Measurements from ENCODE around the gene MAP2.
"Not testable (repeated sequence)": the region's sequence is repeated elsewhere in the genome, so short reads cannot be mapped to it uniquely, and the experiment has no call there.

Gene MAP2

DNA sequence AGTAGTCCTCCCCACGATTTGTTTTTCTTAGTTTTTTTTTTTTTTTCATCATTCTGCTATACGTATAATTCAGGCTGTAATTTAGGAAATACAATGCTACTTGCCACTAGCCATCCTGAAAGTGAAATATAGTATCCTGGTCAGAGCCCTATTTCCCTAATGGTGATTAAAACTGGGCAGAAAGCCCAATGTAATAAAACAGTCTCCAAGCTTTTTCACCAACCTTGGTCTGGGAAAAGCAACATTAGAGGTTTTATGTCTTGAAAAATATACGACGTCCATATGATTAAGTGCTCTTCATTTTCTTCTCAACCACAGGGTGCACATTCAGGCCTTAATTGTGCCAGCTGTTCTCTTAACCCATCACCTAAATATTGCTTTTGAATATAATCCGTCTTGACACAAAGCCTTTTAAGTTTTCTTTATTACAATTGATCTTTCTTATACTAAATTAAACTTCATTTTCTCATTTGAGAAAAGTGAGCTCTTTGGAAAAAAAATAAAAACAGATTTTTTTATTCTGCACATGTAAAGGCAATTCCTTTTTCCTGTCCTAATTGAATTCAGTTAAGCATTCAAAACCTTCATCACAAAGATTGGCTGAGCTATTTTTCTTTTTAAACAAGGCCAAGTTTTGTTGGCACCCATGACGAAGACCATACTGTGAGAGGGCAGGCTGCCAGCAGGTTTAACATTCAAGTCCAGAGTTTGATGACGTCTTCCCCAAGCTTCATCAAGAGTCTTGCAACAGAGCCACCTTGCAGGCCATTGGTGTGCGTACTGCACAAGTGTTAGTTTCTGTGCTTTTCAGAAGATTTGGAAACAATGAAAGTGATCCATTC lies 52.7 kb downstream of the MAP2 start:
- no peak for DNase-seq

DNA sequence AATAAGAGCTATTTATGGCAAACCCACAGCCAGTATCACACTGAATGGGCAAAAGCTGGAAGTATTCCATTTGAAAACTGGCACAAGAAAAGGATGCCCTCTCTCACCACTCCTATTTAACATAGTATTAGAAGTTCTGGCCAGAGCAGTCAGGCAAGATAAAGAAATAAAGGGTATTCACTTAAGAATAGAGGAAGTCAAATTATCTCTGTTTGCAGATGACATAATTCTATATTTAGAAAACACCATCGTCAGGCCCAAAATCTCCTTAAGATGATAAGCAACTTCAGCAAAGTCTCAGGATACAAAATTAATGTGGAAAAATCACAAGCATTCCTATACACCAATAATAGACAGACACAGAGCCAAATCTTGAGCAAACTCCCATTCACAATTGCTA lies 68.4 kb downstream of the MAP2 start:
- not testable (repeated sequence) for DNase-seq

DNA sequence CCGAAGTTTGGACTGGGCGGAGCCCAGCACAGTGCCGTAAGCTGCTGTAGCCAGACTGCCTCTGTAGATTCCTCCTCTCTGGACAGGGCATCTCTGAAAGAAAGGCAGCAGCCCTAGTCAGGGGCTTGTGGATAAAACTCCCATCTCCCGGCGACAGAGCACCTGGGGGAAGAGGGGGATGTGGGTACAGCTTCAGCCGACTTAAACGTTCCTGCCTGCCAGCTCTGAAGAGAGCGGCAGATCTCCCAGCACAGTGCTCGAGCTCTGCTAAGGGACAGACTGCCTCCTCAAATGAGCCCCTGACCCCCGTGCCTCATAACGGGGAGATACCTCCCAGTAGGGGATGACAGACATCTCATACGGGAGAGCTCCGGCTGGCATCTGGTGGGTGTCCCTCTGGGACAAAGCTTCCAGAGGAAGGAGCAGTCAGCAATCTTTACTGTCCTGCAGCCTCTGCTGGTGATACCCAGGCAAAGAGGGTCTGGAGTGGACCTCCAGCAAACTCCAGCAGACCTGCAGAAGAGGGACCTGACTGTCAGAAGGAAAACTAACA lies 71.3 kb downstream of the MAP2 start:
- not testable (repeated sequence) for DNase-seq

DNA sequence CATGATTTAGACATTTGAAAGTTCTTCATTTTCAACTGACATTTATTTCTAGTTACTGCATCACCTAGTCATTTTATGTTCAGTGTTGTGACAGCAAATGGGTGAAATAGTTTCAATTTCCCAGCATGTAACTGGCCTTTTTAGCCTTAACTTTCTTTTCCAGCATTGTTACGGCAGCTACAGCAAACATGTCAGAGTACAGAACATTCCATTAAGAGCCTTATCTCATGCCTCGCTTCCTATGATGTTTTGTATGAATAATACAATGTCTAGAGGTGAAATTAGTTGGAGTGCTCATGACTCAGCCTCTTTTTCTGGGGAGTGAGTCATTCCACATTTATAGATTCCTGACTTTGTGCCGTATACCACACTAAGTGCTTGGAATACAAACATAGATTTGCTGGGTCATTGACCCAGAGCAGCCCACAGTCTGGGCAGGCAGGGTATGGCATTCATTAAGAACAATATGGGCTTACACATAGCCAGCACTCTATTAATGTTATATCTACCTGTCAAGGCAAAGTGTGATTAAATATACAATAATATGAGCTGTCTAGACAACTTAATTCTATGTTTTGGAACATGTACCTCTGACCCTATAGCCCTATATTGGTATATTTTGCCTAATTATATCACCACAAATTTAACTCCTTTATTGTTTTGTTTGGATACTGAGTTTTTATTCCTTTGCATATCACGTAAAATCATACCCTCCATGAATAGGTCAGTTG lies 72.2 kb downstream of the MAP2 start:
- DNase-seq, result no peak

DNA sequence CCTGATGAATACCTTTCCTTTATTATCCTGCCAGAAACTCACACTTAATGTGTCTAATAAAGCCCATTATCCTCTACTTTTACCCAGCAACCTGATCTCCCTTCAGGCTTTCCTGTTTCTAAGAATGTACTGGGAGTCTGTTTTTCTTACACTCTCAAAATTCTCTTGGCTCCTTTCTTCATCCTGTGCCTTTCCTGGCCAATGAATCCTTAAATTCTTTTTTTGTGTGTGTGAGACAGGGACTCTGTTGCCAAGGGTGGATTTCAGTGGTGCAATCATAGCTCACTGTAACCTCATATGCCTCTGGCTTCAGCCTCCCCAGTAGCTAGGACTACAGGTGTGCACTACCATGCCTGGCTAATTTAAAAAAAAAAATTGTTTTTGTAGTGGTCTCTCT lies 72.7 kb downstream of the MAP2 start:
- no peak for DNase-seq

DNA sequence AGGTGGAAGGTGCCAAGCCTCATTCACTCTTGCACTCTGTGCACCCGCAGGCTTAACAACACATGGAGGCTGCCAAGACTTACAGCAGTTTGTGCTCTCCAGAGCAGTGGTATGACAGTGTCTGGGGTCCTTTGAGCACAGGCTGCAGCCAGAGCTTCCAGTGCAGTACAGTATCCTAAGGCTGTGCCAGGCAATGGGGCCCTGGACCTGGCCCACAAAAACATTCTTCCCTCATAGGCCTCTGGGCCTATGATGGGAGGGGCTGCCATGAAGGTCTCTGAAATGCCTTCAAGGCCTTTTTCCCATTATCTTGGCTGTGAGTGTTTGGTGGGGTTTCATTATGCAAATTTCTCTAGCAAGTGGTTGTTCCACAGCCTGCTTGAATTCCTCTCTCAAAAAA lies 74.8 kb downstream of the MAP2 start:
- no peak for DNase-seq

DNA sequence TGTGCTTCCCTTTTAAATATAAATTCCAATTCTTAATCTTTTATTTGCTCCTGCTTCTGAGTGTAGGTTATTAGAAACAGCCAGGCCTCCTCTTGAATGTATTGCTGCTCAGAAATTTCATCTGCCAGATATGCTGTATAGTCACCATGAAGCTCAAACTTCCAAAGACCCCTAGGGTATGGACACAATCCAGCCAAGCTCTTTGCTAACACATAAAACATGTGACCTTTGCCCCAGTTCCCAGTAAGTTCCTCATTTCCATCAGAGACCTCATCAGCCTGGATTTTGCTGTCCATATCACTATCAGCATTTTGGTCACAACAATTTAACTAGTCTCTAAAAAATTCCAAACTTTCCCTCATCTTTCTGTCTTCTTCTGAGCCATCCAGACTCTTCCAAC lies 75.2 kb downstream of the MAP2 start:
- no peak for DNase-seq

DNA sequence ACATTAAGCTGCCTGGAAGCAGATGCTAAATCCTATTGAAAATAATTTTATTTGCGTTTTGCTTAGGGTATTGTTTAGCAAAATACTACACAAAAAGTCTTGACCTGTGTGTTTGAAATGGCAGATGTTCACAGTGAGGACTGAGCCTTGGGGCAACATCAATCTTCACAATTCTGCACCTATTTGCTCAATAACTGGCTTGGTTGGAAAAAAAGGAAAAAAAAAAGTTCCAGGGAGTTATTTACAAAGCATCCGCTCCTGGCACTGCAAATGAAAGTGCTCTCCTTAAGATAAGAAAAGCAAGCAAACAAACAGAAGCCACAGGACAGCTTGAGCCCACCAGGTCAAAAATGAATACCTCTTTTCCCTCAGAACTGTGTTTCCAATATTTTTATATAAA lies 77.7 kb downstream of the MAP2 start:
- DNase-seq, result no peak

DNA sequence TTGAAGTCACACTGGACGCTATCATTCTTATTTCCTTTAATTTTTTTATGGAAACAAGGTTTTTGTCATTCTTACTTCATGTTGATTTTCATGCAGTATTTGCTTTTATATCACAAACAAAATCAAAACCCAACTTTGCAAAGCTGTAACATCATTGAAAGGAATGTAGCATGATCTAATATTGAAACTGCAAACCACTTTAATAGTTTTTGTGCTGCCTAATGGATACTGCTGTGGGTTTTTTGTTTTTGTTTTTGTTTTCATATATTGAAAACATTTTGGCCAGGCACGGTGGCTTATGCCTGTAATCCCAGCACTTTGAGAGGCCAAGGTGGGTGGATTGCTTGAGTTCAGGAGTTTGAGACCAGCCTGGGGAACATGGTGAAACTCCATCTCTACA lies 81.6 kb downstream of the MAP2 start:
- DNase-seq, result no peak

DNA sequence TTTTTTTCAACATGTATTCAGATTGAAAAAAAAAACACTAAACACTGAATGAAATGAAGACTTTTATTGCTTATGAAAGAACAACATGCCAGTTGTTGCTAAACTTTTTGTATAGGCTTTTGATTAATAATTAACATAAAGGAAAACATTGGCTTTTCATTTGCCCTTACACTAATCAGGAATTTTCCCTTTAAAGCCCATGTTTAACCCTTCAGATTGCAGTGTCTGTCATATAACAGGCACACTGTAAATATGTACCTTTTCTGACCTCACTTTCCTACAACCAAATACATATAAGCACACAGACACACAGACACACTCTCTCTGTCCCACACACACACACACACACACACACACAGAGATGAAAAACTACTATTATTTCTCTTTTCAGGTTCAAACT lies 84.4 kb downstream of the MAP2 start:
- DNase-seq, result no peak

DNA sequence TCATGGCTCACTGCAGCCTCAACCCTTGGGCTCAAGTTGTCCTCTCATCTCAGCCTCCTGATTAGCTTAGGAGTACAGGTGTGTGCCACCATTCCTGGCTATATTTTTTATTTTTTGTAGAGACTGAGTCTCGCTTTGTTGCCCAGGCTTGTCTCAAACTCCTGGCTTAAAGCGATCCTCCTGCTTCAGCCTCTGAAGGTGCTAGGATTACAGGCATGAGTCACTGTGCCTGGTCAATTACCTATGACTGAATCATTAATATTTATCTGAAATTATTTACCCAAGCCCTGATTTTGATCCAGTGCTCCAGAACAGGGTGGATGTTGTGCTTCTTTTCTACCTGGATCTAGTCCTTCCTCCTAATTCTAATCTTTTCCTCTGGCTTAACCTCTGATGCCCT lies 87.8 kb downstream of the MAP2 start:
- no peak for DNase-seq

DNA sequence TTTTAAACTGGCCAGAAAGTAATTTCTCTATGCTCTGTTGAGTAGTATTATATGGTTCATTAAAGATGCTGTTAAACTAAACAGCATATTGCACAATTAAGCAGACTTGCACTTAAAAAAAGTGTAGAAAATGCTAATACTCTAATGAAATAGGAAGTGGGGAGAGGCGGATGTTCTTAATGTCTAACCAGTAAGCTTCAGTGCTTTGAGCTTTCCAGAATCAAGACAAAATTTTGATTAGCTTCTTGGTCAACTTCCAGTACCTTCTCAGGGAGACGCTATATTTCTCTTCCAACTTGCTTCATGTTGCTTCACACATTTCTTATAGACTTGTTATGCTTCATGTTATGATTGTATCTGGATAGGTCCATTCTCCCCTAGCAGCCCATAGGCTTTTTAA lies 89.1 kb downstream of the MAP2 start:
- no peak for DNase-seq

DNA sequence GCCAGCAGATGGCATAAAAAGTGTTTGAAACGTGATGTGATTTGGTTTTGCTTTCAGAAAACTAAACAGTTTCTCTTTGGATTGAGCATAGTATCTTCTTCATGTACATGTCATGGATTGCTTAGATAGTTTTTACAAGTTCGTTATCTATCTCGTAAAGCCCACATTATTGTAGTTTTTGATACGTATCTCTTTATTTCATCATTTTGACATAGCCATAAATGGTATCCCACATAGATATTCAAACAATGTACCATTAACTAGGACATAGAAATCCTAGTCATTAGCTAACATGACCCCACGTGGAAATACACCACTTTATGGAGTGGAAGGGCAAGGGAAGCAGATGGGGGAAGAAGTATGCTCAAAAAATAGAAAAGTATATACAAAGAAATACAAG lies 93.6 kb downstream of the MAP2 start:
- no peak for DNase-seq

DNA sequence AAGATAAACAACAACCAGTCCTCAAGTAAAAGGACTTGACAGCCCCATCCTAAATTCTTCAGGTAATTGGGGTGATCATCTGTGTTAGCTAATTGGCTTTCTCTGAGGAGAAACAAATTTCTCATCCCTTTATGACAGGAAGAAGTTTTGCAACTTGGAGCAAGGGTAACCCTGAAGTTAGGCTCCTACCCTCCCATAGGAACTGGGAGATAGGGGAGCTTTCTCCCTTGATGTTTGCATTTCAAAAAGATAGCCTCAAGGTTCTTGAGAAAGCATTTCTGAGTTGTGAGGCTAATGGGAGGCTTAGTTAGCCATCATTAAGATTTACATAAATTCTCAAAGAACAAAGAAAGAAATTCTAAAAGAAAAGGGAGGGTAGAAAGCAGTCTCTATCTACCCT lies 95.4 kb downstream of the MAP2 start:
- no peak for DNase-seq

DNA sequence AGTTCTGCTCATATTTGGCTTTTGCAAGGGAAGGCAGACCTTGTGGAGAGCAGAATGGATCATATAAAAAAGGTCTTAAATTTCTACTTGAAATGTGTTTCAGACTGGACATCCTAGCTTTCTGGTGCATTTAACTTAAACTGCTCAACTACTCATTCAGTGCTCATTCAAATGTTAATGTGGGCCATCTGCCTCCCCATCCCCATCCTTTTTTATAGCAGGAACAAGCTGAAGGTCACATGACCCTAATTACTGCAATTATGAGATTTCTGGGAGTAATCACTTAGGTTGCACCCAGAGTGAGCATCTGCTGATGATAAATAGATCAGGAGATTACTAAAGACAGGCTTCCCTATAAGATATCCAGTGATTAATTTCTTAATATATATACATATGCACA lies 96.1 kb downstream of the MAP2 start:
- no peak for DNase-seq

DNA sequence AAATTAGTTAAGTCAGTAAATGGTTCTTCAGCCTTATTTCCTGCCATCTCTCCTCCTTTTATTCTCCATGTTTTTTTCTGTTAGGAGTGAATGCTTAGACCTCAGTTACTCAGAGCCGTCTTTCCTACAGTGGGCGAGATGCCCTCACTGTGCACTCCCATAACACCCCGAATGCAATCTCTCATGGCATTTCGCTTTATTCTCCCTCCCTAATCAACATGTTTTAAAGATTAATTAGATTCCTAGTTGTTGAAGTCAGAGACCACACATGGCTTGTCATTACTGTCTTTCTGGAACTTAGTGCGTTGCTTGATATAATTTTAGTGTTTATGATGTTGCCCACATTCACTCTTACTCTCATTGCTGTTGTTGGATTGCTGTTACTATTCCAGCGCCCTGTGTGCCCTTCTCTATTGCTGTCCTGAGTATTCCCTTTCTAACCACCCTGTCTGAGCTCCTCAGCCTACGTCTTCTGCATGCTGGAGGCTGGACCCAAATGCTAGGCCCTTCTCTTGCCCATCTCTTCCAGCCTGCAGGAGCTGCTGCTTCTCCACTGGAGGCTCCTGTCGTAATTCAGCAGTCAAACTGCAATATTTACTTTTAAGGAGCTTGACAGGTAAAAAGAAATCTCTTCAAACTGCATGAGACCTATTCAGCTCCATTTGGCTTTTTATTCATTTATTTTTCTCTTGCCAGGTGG lies 99.3 kb downstream of the MAP2 start:
- DNase-seq, result no peak

DNA sequence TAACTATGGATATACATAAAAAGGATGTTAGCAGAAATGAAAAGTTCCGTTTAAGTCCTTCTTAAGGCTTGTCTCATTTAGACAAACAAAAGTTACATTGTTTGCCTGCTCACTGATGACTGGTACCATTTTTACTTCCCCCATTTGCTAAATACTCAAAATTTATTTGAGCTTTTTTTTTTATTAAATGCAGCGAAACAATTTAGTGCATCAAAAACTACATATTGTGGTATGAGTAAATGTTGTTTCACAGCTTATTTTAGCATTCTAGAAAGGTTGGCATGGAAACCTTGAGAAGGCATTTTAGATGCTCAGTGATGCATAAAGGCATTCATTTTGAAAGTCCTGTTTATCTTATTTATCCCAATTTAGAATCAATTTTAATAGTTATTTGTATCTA lies 100.0 kb downstream of the MAP2 start:
- DNase-seq, result no peak

DNA sequence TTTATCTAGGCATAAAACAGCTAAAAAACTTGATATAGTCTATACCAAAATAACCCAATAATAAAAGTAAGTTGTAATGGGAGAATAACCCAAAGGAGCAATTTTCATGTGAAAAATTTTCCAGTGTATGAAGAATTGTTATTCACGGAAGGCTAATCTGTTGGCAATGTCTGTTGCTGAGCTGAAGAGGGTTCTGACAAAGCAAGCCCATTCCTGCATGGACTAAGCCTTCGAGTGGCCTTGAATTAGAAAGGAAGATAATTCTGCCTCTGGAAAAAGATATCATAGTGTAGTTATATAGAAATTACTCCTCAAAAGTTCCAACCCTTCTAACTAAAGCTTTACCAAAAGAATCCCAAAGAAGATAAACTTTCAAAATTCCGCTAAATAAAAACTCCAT lies 101.5 kb downstream of the MAP2 start:
- DNase-seq, result no peak

DNA sequence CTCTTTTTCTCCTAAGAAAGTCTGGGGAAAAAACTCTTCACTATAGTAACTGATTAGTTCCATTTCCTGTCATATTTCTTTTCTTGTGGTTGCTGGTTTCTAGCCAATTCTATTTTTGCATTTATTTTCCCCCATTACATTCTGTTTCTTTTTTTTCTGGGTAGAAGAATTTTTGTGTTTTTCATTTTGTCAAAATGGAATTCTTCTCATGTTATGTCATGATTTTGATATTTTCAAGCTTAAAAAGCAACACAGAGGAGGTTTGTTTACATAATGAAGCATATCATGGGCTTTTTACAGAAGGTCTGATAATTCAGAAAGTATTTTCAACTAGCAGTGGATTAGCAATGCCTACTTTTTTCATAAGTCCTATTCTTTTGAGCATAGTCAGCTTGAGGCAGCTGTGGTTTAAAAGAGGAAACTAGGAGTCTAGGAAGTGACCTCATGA lies 102.0 kb downstream of the MAP2 start:
- no peak for DNase-seq

DNA sequence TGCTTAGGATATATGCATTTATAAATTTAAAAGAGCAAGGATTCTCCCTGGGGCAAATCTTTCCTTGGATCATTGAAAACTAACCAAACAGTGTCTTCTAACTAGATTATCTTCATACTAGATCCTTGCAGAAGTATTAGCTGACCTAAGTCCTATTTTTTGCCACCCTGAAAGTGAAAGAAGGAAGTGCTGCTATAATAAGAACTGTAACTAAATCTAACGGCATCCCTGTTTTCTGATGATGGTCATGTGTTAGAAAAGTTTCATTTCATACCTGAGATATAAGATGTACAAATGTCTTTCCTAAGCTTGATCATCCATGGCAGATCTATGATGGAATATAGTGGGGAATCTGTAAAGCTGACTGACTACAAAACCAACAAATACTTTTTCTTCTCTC lies 102.7 kb downstream of the MAP2 start:
- DNase-seq, result no peak

DNA sequence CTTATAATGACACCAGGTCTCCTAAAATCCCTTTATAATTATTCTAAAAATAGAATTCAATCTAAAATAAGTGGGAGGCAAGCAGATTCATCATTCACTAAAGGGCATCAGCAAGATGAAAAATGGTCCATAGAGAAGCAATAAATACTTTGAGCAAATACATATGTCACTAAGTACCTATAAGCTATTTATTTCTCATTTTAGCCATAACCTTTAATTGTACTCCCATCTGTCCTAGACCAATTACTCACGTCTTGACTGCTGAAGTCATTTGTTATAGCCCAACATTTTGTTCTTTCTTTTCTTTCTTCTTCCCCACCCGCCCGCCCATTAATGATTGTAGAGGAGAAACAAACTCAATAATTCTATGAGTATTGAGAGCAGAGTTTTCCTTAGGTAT lies 105.7 kb downstream of the MAP2 start:
- DNase-seq, result no peak

DNA sequence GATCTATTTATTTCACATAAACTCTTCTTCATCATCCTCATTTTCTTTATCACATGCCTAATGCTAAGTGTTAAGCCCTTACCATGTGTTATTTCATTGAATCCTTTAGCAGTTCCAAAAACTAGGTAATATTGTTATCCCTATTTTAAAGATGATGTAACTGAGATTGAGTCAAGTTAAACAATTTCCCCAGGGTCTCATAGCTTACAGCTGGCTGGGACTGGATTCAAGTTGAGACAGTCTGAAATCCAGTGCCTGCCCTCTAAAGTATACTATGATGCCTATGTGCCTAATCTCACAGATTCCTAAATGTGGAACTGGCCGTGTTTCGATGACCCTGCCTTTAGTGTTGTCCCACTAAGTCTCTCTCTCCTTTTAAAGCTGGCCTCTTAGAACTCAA lies 108.5 kb downstream of the MAP2 start:
- no peak for DNase-seq

DNA sequence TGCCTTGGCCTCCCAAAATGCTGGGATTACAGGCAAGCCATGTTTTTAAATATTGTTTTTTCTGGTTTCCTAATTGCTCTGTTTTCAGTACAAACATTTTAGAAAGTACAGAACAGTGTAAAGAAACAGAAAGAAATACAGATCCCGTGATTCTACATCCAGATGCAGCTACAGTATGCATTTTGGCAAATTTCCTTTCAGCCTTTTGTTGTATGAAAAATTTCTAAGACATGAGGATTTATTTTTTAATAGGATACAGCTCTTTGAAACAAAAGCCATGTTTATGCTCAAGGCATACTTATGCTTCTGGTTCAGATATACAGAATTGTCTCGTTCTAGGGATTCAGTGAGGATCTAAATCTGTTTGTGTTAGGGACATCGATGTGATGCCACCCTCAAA lies 109.5 kb downstream of the MAP2 start:
- no peak for DNase-seq

DNA sequence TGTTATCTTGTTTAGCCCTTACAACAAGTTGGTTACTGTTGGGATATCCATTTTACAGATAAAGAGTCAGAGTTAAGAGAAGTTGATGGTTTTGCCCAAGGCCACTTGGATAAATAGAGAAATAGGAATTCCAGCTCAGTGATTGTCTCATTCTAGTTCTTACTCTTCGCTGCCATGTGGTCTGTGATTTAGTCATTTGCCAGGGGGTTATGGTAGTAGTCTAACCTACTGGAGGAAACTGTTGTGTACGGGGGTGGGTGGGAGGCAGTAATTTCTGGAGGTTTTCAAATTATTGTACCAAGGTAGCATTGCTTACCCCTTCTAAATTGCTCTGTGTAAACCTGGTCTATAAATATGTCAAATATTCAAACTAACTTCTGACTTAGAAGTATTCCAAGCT lies 110.4 kb downstream of the MAP2 start:
- no peak for DNase-seq
